Panc1 (cell line): Measurements from ENCODE around the gene F11. TPM values are rescaled to one million over a fixed set of nuclear protein-coding genes. Genes with fewer than 3 reads are reported as not detected.

Experiments used
- ATAC-seq: fragments of 200-7000 bp; cut with Tn5 transposase; 2 replicates; pipeline ENCODE4 v1.9.1; 2020; ENCODE audit warnings: mild to moderate bottlenecking, moderate library complexity
- BruUV-seq: library from RNA; stranded (reverse); fragments of 400-500 nt; replicated peaks from 2 replicates; lab custom pipeline; 2021; lab: Mats Ljungman, UMichigan
- CTCF ChIA-PET: fragments of 300-600 bp; sonication (Branson Sonifier 250); formaldehyde crosslinking; loops from one replicate; lab custom pipeline; 2022; ENCODE audit warnings: antibody characterized with exemption; lab: Charles Lee
- POLR2A ChIA-PET: fragments of 300-600 bp; sonication (Branson Sonifier 250); formaldehyde crosslinking; loops from one replicate; lab custom pipeline; 2022; ENCODE audit warnings: antibody characterized with exemption; lab: Charles Lee
- DNase-seq: peaks from one replicate; pipeline ENCODE4 v3.0.0-alpha.2; 2010; ENCODE audit warnings: low read depth, low spot score
- H3K27ac ChIP-seq: 2 replicates; pipeline ENCODE4 v1.5.1; 2011; ENCODE audit warnings: mild to moderate bottlenecking, low read length, inconsistent platforms
- H3K27me3 ChIP-seq: fragments of 200-500 bp; sonication (Bioruptor generic); 2 replicates; pipeline ENCODE4 v1.6.0; 2014; ENCODE audit warnings: low read length, inconsistent platforms; ENCODE audit not compliant: control insufficient read depth, insufficient read depth
- H3K36me3 ChIP-seq: fragments of 200-500 bp; sonication (Bioruptor generic); 2 replicates; pipeline ENCODE4 v1.5.1; 2014; ENCODE audit warnings: inconsistent platforms, mild to moderate bottlenecking, low read length, moderate library complexity; ENCODE audit not compliant: control insufficient read depth, insufficient read depth
- H3K4me1 ChIP-seq: 2 replicates; pipeline ENCODE4 v1.5.1; 2011; ENCODE audit warnings: inconsistent platforms, mild to moderate bottlenecking, low read length, moderate library complexity; ENCODE audit not compliant: control insufficient read depth, insufficient read depth
- H3K4me3 ChIP-seq, 2 experiments: 2 replicates each; pipeline ENCODE4 v1.5.1; 2011 to 2012; ENCODE audit warnings: low read depth in 2 of 2, low read length in 2 of 2, mild to moderate bottlenecking in 2 of 2, inconsistent platforms in 1 of 2, moderate library complexity in 1 of 2
- H3K9me3 ChIP-seq: fragments of 200-500 bp; sonication (Bioruptor generic); 2 replicates; pipeline ENCODE4 v1.5.1; 2014; ENCODE audit warnings: low read depth, mild to moderate bottlenecking, inconsistent platforms, low read length, moderate library complexity; ENCODE audit not compliant: control insufficient read depth, insufficient read depth
- POLR2AphosphoS5 ChIP-seq: IDR thresholded peaks from 2 replicates; pipeline ENCODE4 v1.6.1; 2012; ENCODE audit warnings: mild to moderate bottlenecking, low read depth, low read length, moderate library complexity
- SIN3A ChIP-seq: IDR thresholded peaks from 2 replicates; pipeline ENCODE4 v1.6.1; 2012; ENCODE audit warnings: low read depth, mild to moderate bottlenecking, low read length, moderate library complexity, borderline replicate concordance; ENCODE audit not compliant: insufficient read depth
- TCF7L2 ChIP-seq: IDR thresholded peaks from 2 replicates; pipeline ENCODE4 v1.6.1; 2011; ENCODE audit warnings: mild to moderate bottlenecking, low read depth, low read length, inconsistent platforms
- in situ Hi-C: cut with HindIII; loops from 2 replicates; pipeline ENCODE4 v1.10.0; 2016; ENCODE audit warnings: low sequenced_read_pairs, low pct_unique_long_range_greater_than_20kb
- intact Hi-C: fragments of 100-400 bp; cut with micrococcal nuclease; formaldehyde crosslinking; loops from one replicate; pipeline ENCODE4 v1.10.0; 2022; ENCODE audit not compliant: unreplicated experiment
- total RNA-seq: library from RNA; stranded (reverse); gene quantifications from one replicate; pipeline ENCODE4 v1.2.1, GENCODE V29; 2021; ENCODE audit not compliant: unreplicated experiment
- TF ChIP-seq, protein P1 (sequence below): fragments of 450-650 bp; IDR thresholded peaks from 2 replicates; pipeline ENCODE4 v1.5.1; 2017; ENCODE audit warnings: mild to moderate bottlenecking
- TF ChIP-seq, protein P2 (sequence below), 2 experiments: IDR thresholded peaks; 2 replicates each; pipeline ENCODE4 v1.6.1; 2011 to 2012; ENCODE audit warnings: low read depth in 2 of 2, control low read depth in 1 of 2, low read length in 1 of 2, mild to moderate bottlenecking in 1 of 2, moderate library complexity in 1 of 2; ENCODE audit not compliant: insufficient read depth in 1 of 2

The F11 gene
- total RNA-seq, 1 experiment from 2014 or later = not detected

DNA sequence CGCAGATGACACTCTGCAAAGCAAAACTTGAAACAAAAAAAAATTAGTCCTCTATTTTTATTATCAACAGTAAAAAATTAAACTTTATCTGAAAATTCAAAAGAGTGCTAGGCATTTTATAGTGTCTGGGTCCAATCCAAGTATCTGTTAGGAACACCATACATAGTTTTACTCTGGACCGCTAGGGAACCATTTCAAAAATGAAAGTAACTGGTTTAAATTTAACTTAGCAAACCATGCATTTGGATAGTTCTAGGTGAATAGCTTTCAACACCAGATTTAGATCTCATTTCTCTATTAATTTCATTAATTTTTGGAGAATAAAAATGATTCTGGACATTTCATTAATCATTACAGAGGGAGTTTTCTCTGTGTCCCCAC, 37.5 kb upstream of the F11 start:
- ChIA-PET POLR2A (no interaction called here), CTCF (no interaction called here)
- Histone ChIP-seq H3K4me3 (no peak overlapping the region), H3K9me3 (no peaks in the 10 kb centered on the region), H3K36me3 (no peaks in the 10 kb centered on the region), H3K27me3 (no peaks in the 10 kb centered on the region), H3K4me1 (no peaks in the 10 kb centered on the region), H3K27ac (no peak overlapping the region)
- DNase-seq = no peak
- in situ Hi-C loops (no loop called here), intact Hi-C loops (no loop called here)
- ATAC-seq = no peak
- no TSS peak for BruUV-seq
- TF ChIP-seq, protein P1, sequence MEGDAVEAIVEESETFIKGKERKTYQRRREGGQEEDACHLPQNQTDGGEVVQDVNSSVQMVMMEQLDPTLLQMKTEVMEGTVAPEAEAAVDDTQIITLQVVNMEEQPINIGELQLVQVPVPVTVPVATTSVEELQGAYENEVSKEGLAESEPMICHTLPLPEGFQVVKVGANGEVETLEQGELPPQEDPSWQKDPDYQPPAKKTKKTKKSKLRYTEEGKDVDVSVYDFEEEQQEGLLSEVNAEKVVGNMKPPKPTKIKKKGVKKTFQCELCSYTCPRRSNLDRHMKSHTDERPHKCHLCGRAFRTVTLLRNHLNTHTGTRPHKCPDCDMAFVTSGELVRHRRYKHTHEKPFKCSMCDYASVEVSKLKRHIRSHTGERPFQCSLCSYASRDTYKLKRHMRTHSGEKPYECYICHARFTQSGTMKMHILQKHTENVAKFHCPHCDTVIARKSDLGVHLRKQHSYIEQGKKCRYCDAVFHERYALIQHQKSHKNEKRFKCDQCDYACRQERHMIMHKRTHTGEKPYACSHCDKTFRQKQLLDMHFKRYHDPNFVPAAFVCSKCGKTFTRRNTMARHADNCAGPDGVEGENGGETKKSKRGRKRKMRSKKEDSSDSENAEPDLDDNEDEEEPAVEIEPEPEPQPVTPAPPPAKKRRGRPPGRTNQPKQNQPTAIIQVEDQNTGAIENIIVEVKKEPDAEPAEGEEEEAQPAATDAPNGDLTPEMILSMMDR = no peak
- TF ChIP-seq TCF7L2 = no peak
- no peak for TF ChIP-seq SIN3A
- no peak for TF ChIP-seq POLR2AphosphoS5
- TF ChIP-seq, protein P2, sequence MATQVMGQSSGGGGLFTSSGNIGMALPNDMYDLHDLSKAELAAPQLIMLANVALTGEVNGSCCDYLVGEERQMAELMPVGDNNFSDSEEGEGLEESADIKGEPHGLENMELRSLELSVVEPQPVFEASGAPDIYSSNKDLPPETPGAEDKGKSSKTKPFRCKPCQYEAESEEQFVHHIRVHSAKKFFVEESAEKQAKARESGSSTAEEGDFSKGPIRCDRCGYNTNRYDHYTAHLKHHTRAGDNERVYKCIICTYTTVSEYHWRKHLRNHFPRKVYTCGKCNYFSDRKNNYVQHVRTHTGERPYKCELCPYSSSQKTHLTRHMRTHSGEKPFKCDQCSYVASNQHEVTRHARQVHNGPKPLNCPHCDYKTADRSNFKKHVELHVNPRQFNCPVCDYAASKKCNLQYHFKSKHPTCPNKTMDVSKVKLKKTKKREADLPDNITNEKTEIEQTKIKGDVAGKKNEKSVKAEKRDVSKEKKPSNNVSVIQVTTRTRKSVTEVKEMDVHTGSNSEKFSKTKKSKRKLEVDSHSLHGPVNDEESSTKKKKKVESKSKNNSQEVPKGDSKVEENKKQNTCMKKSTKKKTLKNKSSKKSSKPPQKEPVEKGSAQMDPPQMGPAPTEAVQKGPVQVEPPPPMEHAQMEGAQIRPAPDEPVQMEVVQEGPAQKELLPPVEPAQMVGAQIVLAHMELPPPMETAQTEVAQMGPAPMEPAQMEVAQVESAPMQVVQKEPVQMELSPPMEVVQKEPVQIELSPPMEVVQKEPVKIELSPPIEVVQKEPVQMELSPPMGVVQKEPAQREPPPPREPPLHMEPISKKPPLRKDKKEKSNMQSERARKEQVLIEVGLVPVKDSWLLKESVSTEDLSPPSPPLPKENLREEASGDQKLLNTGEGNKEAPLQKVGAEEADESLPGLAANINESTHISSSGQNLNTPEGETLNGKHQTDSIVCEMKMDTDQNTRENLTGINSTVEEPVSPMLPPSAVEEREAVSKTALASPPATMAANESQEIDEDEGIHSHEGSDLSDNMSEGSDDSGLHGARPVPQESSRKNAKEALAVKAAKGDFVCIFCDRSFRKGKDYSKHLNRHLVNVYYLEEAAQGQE (IDR thresholded peaks at IDR 0.05; ENCODE audit: insufficient read depth in 1 of 2, low read depth in 2 of 2, low read length in 1 of 2) = no peak

DNA sequence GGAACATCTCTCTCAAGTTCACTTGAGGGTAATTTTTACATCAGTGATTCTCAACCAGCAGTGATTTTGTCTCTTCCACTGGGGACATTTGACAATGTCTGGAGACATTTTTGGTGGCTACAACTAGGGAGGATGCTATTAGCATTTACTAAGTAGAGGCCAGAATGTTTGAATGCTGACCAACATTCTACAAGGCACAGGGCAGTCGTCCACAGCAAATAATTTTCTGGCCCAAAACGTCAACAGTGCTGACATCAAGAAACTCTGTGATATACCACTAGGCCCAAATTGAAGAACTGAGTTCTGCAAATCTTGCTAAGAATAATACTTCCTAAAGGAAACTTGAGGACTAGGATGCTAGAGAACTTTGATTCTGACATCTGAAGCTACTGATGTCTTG, 31.6 kb upstream of the F11 start:
- no peaks in the 10 kb centered on the region for H3K36me3 ChIP-seq
- BruUV-seq = no TSS peak
- POLR2A ChIA-PET = no interaction called here
- TF ChIP-seq, protein P1 = no peak
- TF ChIP-seq SIN3A = no peak
- no peak for TF ChIP-seq TCF7L2
- TF ChIP-seq, protein P2 (IDR thresholded peaks at IDR 0.05; ENCODE audit: insufficient read depth in 1 of 2, low read depth in 2 of 2, low read length in 1 of 2) = no peak
- TF ChIP-seq POLR2AphosphoS5 = no peak
- H3K4me3 ChIP-seq = no peak overlapping the region
- CTCF ChIA-PET = no interaction called here
- in situ Hi-C loops = no loop called here
- no peaks in the 10 kb centered on the region for H3K4me1 ChIP-seq
- ATAC-seq = no peak
- DNase-seq = no peak
- intact Hi-C loops = no loop called here
- no peaks in the 10 kb centered on the region for H3K27me3 ChIP-seq
- no peak overlapping the region for H3K27ac ChIP-seq
- no peaks in the 10 kb centered on the region for H3K9me3 ChIP-seq
